Frontal cortex (tissue), 4 donors: Measurements from ENCODE around the gene GALNT14. TPM values are rescaled to one million over a fixed set of nuclear protein-coding genes. Genes with fewer than 3 reads are reported as not detected.

Experiments used
- DNase-seq, 2 donors: peaks; one replicate each; pipeline ENCODE4 v3.0.0; 2012; ENCODE audit warnings: low spot score in 2 of 2
- FAIRE-seq: peaks from 2 replicates; lab custom pipeline; 2012; peaks lifted over from hg19 to GRCh38; lab: Jason Lieb, UNC
- total RNA-seq: library from RNA; depleted of rRNA; stranded (reverse); fragments of >200 nt; gene quantifications from one replicate; pipeline ENCODE4 v1.2.3, GENCODE V29; 2014
- donor health status: control.
- donor health status: control.
- donor health status: control.

The GALNT14 gene
- total RNA-seq, 1 donor from 2014 or later = 10.2 TPM

- no peak for FAIRE-seq
These were observed 1.5 kb downstream of the GALNT14 start for GRCh38 chr2:31136732-31137131.

GRCh38 chr2:31136000-31136399 lies 2.2 kb downstream of the GALNT14 start:
- no peak for DNase-seq
- FAIRE-seq = no peak

More at GRCh38 chr2:31136732-31137131, 1.5 kb downstream of the GALNT14 start:
- no peak for DNase-seq

- FAIRE-seq = no peak
- no peak for DNase-seq
These were observed 3.8 kb downstream of the GALNT14 start for GRCh38 chr2:31134480-31134879.

GRCh38 chr2:31132786-31133185 lies 5.5 kb downstream of the GALNT14 start:
- DNase-seq = no peak
- FAIRE-seq = no peak

GRCh38 chr2:31131871-31132270 lies 6.4 kb downstream of the GALNT14 start:
- FAIRE-seq (no peak), DNase-seq (no peak)

GRCh38 chr2:31129375-31130171 lies 8.7 kb downstream of the GALNT14 start:
- DNase-seq (no peak), FAIRE-seq (no peak)

GRCh38 chr2:31127931-31128330 lies 10.3 kb downstream of the GALNT14 start:
- FAIRE-seq = no peak
- DNase-seq = no peak

GRCh38 chr2:31125918-31126695 lies 12.1 kb downstream of the GALNT14 start:
- no peak for DNase-seq
- no peak for FAIRE-seq

GRCh38 chr2:31124904-31125303 lies 13.3 kb downstream of the GALNT14 start:
- FAIRE-seq (no peak), DNase-seq (no peak)

GRCh38 chr2:31122133-31122532 lies 16.1 kb downstream of the GALNT14 start:
- DNase-seq = no peak
- FAIRE-seq = no peak

GRCh38 chr2:31113765-31114164 lies 24.5 kb downstream of the GALNT14 start:
- FAIRE-seq = no peak

GRCh38 chr2:31112544-31112943 lies 25.7 kb downstream of the GALNT14 start:
- no peak for DNase-seq
- no peak for FAIRE-seq

More at GRCh38 chr2:31113765-31114164, 24.5 kb downstream of the GALNT14 start:
- DNase-seq = no peak

- DNase-seq (no peak), FAIRE-seq (no peak)
These were observed 27.2 kb downstream of the GALNT14 start for GRCh38 chr2:31110998-31111397.

GRCh38 chr2:31110431-31110830 lies 27.8 kb downstream of the GALNT14 start:
- FAIRE-seq (no peak), DNase-seq (no peak)

- no peak for DNase-seq
- no peak for FAIRE-seq
These were observed 28.5 kb downstream of the GALNT14 start for GRCh38 chr2:31109633-31110192.

GRCh38 chr2:31108561-31109286 lies 29.5 kb downstream of the GALNT14 start:
- FAIRE-seq (no peak), DNase-seq (no peak)

- DNase-seq (no peak), FAIRE-seq (no peak)
These were observed 30.5 kb downstream of the GALNT14 start for GRCh38 chr2:31107591-31108300.

GRCh38 chr2:31101701-31102100 lies 36.5 kb downstream of the GALNT14 start:
- FAIRE-seq = no peak
- no peak for DNase-seq

GRCh38 chr2:31097962-31098613 lies 40.2 kb downstream of the GALNT14 start:
- DNase-seq (no peak), FAIRE-seq (no peak)
